GM18873 (cell line): Measurements from ENCODE around the gene TM6SF1.
"Not testable (repeated sequence)": the region's sequence is repeated elsewhere in the genome, so short reads cannot be mapped to it uniquely, and the experiment has no call there.

Source experiments
- ATAC-seq: cut with Tn5 transposase; IDR thresholded peaks from one replicate; pipeline ENCODE4 v1.9.1; 2021; ENCODE audit warnings: mild to moderate bottlenecking, moderate library complexity, moderate number of reproducible peaks; ENCODE audit not compliant: unreplicated experiment, low FRiP score

The TM6SF1 gene

DNA sequence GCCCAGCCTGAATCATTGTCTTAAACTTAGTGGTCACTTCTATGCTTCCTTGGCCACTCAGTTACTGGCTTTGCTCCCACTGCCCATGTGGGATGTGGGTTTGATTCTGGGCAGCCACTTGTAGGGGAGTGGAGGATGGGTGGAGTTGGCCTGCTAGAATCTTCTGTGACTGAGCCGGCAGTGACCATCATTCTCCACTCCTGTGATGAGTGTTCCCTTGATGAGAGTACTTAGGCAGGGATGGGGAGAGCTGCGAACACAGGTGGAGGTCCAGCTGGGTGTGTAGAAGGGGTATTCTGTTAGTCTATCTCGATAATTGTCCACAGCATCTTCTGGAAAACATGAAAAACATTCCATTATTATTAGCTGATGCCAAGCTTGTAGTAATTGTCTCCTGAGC, 8.0 kb downstream of the TM6SF1 start:
- ATAC-seq = no peak

DNA sequence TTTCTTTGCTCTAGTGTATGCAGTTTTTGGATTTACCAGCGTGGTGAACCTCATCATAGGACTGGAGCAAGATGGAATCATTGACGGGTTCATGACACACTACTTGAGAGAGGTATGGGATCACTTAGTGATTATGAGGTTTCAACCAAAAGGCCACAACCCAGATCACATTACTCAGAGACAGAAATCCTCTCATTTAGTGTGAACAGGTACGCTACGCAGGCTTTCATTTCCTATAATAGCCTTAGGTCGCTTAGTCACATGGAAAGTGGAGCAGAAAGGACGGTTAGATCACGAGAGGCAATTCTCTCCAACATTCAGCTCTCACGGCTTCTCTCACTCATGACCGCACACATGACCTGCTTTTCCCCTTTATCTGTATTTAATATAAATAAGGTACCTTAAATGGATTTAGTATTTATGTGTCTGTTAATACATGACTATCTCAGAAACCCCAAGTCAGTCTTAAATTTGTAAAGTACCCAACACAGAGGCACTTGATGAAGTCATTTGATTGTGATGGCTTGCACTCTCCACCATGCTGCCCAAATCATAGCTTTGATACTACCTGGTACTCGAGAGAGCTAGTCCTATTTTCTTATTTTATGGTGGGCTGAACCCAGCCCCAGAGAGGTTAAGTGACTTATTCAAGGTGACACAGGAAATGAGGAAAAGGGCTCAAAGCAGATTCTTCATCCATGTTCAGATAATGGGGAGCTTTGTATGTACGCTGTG, 8.6 kb downstream of the TM6SF1 start:
- ATAC-seq = peak; percentile 59

DNA sequence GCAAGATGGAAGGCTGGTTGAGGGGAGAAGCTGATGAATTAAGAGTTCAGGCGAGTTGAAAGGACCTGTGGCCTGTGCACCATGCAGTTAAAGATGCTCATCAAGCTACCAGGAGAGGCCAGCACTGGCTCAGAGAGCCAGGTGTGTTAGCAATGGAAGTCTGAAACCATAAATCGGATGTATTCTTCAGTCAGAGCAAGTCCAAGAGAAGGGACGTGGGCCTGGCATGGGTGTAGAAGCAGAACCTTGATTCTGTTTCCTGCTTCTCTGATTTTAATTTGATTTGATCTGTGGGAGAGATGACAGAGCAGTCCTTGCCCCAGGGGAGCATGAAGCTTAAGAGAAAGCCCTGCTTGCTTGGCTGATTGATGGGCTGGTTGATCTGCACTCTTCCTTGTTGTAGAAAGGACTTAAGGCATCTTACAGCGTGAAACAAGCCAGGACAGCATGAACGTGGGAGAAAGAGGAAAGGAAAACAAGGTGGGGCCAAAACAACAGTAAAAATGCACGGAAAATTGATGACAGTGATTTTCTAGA, 10.9 kb downstream of the TM6SF1 start:
- no peak for ATAC-seq

DNA sequence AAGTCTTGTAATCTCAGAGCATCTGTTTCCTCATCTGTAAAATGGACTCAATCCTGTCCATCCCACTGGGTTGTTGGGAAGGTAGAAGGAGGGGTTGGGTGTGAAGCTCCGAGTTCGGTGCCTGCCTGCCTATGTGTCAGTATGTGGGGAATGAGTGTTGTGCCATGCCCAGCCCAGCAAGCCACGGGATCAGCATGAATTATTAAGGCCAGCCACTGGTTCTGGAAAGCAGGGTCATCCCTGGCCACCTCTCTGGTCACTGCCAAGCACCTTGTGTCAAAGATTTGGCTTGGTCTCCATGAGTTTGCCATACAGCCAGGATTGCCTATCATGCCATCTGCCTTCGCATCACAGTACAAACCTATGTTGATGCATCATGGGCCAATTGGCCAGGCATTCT, 11.5 kb downstream of the TM6SF1 start:
- no peak for ATAC-seq

DNA sequence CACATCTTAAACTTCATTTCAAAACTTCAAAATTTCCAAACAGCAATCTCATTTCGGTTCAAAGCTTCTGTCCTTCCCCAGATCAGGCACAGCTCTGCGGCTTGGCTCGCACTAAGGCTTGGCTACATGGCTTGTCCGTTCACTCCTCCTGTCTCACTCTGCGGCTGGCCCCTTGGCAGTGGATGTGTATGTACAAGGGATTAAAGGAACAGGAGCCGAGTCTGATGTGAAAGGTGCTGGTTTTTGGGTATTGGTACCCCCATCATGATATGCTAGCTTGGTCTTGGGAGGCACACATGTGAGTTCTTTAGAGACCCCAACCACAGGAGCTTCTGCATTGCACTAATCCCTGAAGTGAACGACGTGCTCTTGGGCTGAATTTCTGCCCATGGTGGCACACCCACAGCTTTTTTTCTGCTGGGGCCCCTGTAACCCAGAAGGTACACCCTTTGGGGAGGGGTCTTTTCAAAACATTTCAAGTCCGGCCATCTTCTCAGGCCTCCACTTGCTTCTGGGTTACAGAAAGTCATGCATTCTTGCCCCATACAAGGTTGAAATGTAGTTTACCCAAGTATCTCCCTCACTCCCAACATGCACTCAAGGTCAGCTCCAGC, 12.6 kb downstream of the TM6SF1 start:
- no peak for ATAC-seq

DNA sequence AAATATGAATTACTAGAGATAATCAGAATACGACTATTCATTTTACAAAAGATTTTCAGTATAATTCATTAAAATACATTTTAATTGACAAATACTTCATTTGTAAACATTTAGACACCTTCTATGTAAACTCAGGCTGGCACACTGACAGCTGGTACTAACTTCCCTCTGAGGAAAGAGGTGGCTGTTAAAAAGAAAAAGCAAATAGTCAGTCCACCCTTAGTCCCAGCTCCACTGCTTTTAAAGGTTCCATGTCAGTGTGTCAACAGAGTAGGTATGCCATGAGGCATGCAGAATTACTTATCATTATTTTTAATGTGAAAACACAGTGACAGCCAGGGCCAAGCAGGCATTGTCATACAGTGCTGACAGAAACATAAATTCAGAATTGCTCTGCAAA, 16.1 kb downstream of the TM6SF1 start:
- ATAC-seq = no peak

DNA sequence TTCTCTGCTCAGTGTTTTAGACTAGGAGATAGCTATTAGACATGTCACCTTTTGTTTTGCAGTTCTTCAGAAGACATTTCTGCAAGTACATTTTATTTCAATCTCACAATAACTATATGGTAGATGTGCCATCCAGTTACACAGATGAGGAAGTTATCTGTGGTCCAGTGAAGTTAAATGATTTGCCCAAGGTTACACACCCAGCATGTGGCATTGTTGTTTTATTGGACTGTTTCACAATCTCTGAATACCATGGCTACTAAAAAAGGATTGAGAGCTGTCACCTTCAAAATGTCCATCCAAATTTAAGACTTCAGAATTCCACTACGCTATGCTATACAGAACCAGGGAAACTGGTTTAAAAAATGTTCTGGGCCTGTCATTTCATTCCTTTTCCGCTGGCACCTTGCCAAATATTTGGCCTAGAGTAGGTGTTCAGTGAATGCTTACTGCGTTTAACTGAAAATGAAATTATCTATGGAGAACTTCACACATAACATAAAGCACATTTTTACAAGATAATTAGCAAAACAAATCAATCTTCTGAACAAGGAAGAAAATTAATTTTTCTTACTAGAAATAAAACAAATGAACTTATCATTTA, 20.2 kb downstream of the TM6SF1 start:
- ATAC-seq = no peak

DNA sequence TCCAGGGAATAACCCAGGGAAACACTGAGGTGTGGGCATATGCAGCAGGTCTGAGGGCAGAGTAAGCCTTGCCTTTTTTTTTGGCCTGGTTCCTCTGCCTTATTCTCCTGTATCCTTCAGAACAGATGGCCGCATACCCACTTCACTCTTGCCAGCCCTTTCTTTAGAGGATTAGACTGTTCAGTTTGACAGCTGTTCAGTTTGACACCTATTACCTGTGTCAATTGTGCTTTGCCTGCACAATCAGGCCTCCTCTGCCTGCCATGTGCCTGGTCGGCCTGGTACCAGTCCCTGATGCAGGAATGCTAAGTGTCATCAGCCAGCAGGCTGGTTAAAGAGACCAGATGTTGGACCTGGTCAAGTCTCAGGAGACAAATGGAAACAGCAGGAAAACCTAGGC, 22.3 kb downstream of the TM6SF1 start:
- no peak for ATAC-seq

DNA sequence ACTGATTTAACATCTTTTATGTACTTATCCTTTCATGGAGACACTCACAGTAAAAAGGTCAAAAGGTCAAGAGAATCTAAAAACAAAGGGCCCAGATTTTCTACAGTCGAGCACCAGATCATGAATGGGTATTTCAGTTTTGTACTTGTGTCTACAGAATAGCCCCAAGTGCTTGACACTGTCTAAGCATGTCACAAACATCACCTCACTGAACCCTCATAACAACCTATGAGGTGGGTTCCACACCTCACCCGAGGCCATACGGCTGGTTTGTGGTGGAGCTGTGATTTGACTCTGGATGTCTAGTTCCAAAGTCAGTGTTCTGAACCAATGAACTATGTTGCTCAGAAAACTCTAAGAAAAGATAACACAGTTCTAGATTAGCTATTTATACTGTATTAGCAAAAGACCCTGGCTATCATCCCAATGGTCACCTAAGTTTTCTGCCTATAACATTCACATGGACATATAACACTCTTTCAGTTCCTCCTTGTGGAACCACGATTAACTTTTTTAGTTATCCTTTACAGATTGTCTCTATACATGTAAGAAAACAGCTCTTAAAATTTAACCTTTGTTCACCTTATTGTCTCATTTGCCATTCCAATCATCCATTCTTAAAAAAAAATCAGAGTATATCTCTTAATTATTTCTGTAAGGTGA, 25.5 kb downstream of the TM6SF1 start:
- ATAC-seq = no peak

DNA sequence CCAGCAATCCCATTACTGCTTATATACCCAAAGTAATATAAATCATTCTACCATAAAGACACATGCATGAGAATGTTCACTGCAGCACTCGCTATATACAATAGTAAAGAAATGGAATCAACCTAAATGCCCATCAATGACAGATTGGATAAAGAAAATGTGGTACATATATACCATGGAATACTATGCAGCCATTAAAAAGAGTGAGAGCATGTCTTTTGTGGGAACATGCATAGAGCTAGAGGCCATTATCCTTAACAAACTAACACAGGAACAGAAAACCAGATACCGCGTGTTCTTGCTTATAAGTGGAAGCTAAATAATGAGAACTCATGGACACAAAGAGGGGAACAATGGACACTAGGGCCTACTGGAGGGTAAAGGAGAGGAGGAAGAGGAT, 34.7 kb downstream of the TM6SF1 start:
- not testable (repeated sequence) for ATAC-seq

DNA sequence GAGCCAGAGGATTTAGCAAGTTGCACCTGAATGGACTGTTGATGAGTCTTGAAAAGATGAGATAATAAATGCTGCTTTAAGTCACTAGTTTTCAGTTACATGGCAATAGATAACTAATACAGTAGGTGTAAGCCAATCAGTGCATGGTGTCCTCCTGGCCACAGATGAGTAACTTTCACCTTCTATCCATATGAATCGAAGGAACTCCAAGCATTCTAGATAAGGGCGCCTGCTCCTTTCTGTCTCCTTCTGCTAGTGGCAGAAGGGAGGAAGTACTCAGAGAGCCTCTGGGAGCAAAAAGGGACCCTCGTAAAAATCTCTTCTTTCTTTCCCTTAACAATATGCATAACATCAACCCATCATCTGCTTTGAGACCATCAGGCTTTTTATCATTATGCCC, 37.3 kb downstream of the TM6SF1 start:
- ATAC-seq = no peak

DNA sequence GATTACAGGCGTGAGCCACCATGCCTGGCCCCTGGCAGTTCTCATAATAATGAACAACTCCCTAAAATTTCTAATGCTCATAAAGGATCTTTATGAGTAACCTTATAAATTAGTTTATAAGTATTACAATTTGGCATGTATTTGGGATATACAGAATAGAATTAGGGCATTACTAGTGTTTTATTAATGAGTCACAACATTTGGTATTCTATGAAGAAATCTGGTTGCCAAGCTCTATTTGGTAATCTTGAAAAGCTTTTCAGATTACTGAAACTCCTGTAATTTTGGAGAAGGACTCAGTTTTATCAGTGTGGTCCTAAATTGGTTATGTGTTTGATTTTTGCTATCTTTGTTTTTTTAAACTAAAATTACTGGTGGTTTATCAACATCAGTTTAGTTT, 45.8 kb downstream of the TM6SF1 start:
- ATAC-seq = no peak

DNA sequence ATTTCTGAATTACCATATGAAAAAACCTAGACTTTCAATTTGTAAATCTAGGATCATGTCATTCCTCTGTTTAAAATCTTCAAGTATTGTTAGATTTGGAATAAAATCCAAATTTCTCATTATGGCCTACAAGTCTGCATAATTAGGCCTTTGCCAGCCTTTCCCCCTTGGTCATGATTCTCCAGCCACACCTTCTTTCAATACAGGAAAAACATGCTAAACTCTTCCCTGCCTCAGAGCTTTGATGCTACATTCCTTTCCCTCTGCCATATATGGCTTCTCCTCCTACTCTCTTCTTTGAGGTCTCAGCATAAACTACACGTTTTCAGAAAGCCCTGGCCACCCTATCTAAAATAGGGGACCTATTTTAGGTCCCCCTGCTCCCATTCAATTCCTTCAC, 48.5 kb downstream of the TM6SF1 start:
- no peak for ATAC-seq

DNA sequence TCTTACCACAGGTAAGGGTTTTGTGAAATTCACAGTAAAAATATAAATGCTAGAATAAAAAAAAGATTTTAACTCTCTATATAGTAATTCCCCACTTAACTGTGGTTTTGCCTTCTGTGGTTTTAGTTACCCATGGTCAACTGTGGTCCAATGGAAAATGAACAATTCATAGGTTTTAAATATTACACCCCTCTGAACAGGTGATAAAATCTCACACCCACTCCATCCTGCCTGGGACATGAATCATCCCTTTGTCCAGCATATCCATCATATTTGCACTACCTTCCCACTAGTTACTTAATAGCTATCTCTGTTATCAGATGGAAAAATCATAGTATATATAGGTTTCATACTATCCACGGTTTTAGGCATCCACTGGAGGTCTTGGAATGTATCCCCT, 50.9 kb downstream of the TM6SF1 start:
- ATAC-seq = no peak

DNA sequence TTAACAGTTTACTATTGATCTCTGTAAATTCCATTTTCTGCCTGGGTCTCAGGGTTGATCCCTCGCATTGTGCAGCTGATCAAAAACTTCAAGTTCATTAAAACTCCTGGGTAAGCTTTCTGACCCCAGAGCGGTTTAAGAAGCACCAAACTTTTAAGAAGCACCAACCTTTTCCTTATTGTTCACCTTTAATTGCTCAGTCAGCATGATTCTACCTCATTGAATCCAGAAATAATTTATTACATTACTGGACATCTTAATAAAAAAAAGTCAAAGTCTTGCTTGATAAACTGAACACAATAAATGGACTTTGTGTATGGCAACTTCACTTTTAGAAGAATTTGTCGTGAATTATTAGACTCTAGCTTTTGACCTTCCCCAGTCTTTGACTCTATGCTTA, 53.3 kb downstream of the TM6SF1 start:
- ATAC-seq = no peak

DNA sequence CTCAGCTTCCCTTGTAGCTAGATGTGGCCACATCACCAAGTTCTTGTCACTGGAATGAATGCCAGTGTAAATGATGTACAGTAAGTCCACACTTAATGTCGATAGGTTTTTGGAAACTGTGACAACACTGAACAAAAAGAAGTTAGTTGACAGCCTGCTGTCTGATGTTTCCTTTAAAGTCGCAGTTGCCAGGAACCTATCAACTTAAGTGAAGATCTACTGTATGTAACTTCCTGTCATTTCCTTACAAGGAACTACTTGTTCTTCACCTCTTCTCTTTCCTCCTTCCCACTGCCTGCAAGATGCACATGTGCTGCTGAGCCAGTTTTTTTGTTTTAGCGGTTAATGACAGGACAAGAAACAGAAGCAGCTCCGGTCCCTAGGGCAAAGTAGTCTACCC, 55.6 kb downstream of the TM6SF1 start:
- no peak for ATAC-seq

DNA sequence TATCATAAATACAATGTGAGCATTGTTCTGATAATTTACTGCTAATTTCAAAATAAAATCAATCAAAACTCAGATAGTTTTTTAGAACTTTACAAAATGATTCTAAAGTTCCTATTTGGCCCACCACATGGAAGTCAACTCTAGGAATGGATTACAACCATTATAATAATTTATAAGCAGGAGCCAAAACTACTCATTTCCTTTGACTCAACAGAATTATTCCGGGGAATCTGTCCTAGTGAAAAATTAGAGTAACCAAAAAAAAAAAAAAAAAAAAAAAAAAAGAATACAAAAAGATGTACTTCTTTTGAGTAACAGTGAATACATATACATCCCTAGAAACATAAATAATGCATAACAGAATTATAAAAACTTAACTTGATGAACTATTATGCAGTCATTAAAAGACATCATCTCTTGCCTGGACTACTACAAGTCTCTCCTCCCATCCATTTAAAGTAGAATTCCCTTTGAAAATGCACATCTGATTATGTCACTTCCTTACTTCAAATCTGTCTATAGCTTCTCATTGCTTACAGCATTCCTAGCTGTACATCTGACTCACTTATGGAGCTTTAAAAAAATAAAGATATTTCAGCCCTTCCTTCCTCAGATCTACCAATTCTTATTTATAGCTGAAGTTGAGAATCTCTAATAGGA, 56.8 kb downstream of the TM6SF1 start:
- no peak for ATAC-seq

DNA sequence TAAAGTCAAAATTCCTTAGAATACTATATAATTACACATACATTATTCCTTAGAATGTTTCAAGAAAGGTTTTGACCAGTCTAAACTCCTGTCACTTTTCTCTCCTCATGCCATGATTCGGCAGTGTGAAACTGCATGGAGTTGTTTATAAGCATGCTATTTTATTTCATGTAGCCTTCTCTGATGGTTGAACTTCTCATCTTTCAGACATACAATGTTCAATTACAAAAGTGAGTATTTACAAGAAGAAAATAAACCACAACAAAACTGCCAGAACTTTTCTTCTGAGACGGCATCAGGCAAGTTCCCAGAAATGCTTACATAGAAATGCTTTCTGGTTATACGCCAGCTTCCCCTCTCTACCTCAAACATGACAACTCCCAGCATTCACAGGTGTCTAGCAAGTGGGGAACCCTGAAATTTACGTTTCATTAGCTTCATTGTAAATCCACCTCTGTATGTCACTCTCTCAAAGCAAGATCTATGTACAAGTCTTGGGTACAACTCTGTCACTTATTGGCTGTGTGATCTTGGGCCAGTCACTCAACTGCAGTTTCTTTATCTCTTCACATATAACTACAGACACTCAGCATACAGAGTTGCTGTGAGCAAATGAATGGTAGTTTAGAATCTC, 57.4 kb downstream of the TM6SF1 start:
- no peak for ATAC-seq

DNA sequence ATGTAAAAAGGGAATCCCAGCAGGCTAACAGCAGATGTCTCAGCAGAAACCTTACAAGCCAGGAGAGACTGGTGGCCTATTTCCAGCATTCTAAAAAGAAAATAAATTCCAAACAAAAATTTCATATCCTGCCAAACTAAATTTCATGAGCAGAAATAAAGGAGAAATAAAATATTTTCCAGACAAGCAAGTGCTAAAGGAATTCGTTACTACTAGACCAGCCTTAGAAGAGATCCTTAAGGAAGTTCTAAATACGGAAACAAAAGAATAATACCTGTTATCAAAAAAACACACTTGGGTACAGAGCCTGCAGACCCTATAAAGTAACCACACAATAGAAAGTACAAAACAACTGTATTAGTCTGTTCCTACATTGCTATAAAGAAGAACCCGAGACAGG, 58.8 kb downstream of the TM6SF1 start:
- ATAC-seq = no peak

DNA sequence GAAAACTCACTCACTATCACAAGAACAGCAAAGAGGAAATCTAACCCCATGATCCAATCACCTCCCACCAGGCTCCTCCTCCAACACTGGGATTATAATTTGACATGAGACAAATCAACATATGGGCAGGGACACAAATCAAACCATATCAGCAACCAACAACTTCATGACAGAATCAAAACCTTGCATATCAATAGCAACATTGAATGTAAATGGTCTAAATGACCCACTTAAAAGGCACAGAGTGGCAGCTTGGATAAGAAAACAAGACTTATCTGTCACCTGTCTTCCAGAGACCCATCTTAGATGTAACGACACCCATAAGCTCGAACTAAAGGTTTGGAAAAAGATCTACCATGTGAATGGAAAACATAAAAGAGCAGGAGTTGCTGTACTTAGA, 59.4 kb downstream of the TM6SF1 start:
- no peak for ATAC-seq
